GM23338 (cell line): ENCODE measurements around the gene LRP1B. TPM values are rescaled to one million over a fixed set of nuclear protein-coding genes. Genes with fewer than 3 reads are reported as not detected.

Experiments
- ATAC-seq: fragments of 200-7000 bp; cut with Tn5 transposase; 3 replicates; pipeline ENCODE4 v1.9.1; 2020
- DNase-seq: peaks from one replicate; pipeline ENCODE4 v3.0.0-alpha.2; 2015; ENCODE audit warnings: low spot score
- H2AFZ ChIP-seq: fragments of 200-600 bp; sonication (generic); 2 replicates; pipeline ENCODE4 v1.8.0; 2016; ENCODE audit warnings: antibody characterized with exemption, mild to moderate bottlenecking, moderate library complexity
- H3F3A ChIP-seq: fragments of 200-600 bp; sonication (generic); replicated peaks from 2 replicates; pipeline ENCODE4 v1.8.0; 2017; ENCODE audit warnings: antibody characterized with exemption, mixed run types, low read depth
- H3K27ac ChIP-seq: fragments of 200-600 bp; sonication (generic); 2 replicates; pipeline ENCODE4 v1.6.1; 2016; ENCODE audit warnings: low read depth
- H3K27me3 ChIP-seq: fragments of 200-600 bp; sonication (generic); 2 replicates; pipeline ENCODE4 v1.8.0; 2016; ENCODE audit warnings: mild to moderate bottlenecking, mixed run types, moderate library complexity; ENCODE audit not compliant: insufficient read depth
- H3K36me3 ChIP-seq: fragments of 200-600 bp; sonication (generic); 2 replicates; pipeline ENCODE4 v1.8.0; 2016; ENCODE audit warnings: mild to moderate bottlenecking; ENCODE audit not compliant: insufficient read depth
- H3K4me1 ChIP-seq: fragments of 200-600 bp; sonication (generic); 2 replicates; pipeline ENCODE4 v1.8.0; 2016; ENCODE audit warnings: mild to moderate bottlenecking, moderate library complexity; ENCODE audit not compliant: insufficient read depth
- H3K4me2 ChIP-seq: fragments of 200-600 bp; sonication (generic); 2 replicates; pipeline ENCODE4 v1.7.1; 2017; ENCODE audit warnings: mixed run types
- H3K4me3 ChIP-seq: fragments of 200-600 bp; sonication (generic); 2 replicates; pipeline ENCODE4 v1.6.1; 2016; ENCODE audit warnings: mixed run types
- H3K79me2 ChIP-seq: fragments of 200-600 bp; sonication (generic); replicated peaks from 2 replicates; pipeline ENCODE4 v1.8.0; 2017; ENCODE audit warnings: mild to moderate bottlenecking; ENCODE audit not compliant: insufficient read depth
- H3K9me2 ChIP-seq: fragments of 200-600 bp; sonication (generic); 2 replicates; pipeline ENCODE4 v1.8.0; 2017; ENCODE audit not compliant: insufficient read depth
- H4K20me1 ChIP-seq: fragments of 200-600 bp; sonication (generic); replicated peaks from 2 replicates; pipeline ENCODE4 v1.8.0; 2017; ENCODE audit warnings: mild to moderate bottlenecking; ENCODE audit not compliant: insufficient read depth
- H3K27ac Mint-ChIP-seq: 2 replicates; pipeline ENCODE4 v1.8.0; 2020; ENCODE audit warnings: inconsistent platforms, mild to moderate bottlenecking, moderate library complexity, mixed read lengths
- H3K27me3 Mint-ChIP-seq: 3 replicates; pipeline ENCODE4 v1.8.0; 2022; ENCODE audit warnings: low read depth, mild to moderate bottlenecking, moderate library complexity, mixed read lengths, inconsistent platforms; ENCODE audit not compliant: insufficient read depth, poor library complexity
- H3K36me3 Mint-ChIP-seq: 3 replicates; pipeline ENCODE4 v1.8.0; 2021; ENCODE audit warnings: low read depth, mild to moderate bottlenecking, inconsistent platforms, moderate library complexity, mixed read lengths
- H3K4me1 Mint-ChIP-seq: 3 replicates; pipeline ENCODE4 v1.8.0; 2020; ENCODE audit warnings: mild to moderate bottlenecking, inconsistent platforms, mixed read lengths
- H3K4me3 Mint-ChIP-seq: 3 replicates; pipeline ENCODE4 v1.8.0; 2021; ENCODE audit warnings: moderate library complexity, mild to moderate bottlenecking, inconsistent platforms, mixed read lengths
- H3K9me3 Mint-ChIP-seq: 3 replicates; pipeline ENCODE4 v1.8.0; 2020; ENCODE audit warnings: moderate library complexity, mild to moderate bottlenecking, inconsistent platforms, mixed read lengths
- CREB1 ChIP-seq: fragments of 250-450 bp; sonication (Bioruptor Pico); IDR thresholded peaks from 2 replicates; pipeline ENCODE4 v1.5.0; 2020; ENCODE audit warnings: low read depth, mild to moderate bottlenecking, moderate library complexity
- CTCF ChIP-seq, 2 experiments: fragments of 200-600 bp in 1 of 2; sonication (generic) in 1 of 2; conservative IDR thresholded peaks; 2 replicates each; pipeline versions ENCODE4 v1.5.1 to v1.6.1; 2016 to 2017; ENCODE audit warnings: antibody characterized with exemption in 2 of 2, low read depth in 2 of 2, mild to moderate bottlenecking in 2 of 2, moderate library complexity in 1 of 2
- ETS1 ChIP-seq: IDR thresholded peaks from 2 replicates; pipeline ENCODE4 v1.6.1; 2016; ENCODE audit warnings: antibody characterized with exemption
- EZH2 ChIP-seq: fragments of 200-600 bp; sonication (generic); IDR thresholded peaks from one replicate; pipeline ENCODE4 v1.8.0; 2017; ENCODE audit warnings: antibody characterized with exemption, mild to moderate bottlenecking, low read depth; ENCODE audit not compliant: unreplicated experiment
- EZH2phosphoT487 ChIP-seq: fragments of 200-600 bp; sonication (generic); IDR thresholded peaks from one replicate; pipeline ENCODE4 v1.8.1; 2018; ENCODE audit warnings: antibody characterized with exemption; ENCODE audit not compliant: unreplicated experiment
- JUNB ChIP-seq: IDR thresholded peaks from one replicate; pipeline ENCODE4 v1.6.1; 2016; ENCODE audit warnings: antibody characterized with exemption; ENCODE audit not compliant: unreplicated experiment
- NANOG ChIP-seq: IDR thresholded peaks from 2 replicates; pipeline ENCODE4 v1.6.1; 2016; ENCODE audit warnings: antibody characterized with exemption, borderline replicate concordance
- POLR2AphosphoS5 ChIP-seq: IDR thresholded peaks from 2 replicates; pipeline ENCODE4 v1.6.1; 2016; ENCODE audit warnings: antibody characterized with exemption, low read depth
- REST ChIP-seq: IDR thresholded peaks from one replicate; pipeline ENCODE4 v1.6.1; 2018; ENCODE audit warnings: antibody characterized with exemption; ENCODE audit not compliant: unreplicated experiment
- STAT1 ChIP-seq: IDR thresholded peaks from one replicate; pipeline ENCODE4 v1.6.1; 2016; ENCODE audit warnings: antibody characterized with exemption; ENCODE audit not compliant: unreplicated experiment
- ZNF114 ChIP-seq: fragments of 250-450 bp; sonication (Bioruptor Pico); IDR thresholded peaks from 2 replicates; pipeline ENCODE4 v1.5.0; 2020; ENCODE audit warnings: mild to moderate bottlenecking, moderate library complexity
- ZNF331 ChIP-seq: fragments of 250-450 bp; sonication (Bioruptor Pico); IDR thresholded peaks from 2 replicates; pipeline ENCODE4 v1.5.0; 2020; ENCODE audit warnings: low read depth, mild to moderate bottlenecking, moderate library complexity
- ZNF462 ChIP-seq: fragments of 250-450 bp; sonication (Bioruptor Pico); IDR thresholded peaks from 2 replicates; pipeline ENCODE4 v1.5.0; 2020; ENCODE audit warnings: mild to moderate bottlenecking, moderate library complexity
- polyA plus RNA-seq: library from polyadenylated mRNA; unstranded; fragments of >200 nt; fragmentation: Nextera tagmentation; extraction: Ambion mirVana; gene quantifications from 2 replicates; pipeline ENCODE4 v1.2.1, GENCODE V29; 2016
- total RNA-seq: library from RNA; depleted of rRNA; stranded (reverse); fragments of >200 nt; shearing (Covaris generic); gene quantifications from 2 replicates; pipeline ENCODE4 v1.2.3, GENCODE V29; 2014

Gene LRP1B
- total and polyA plus RNA-seq, 2 experiments from 2014 or later: 0.15 to 0.97 TPM

- no peaks in the 10 kb centered on the region for H3K36me3 Mint-ChIP-seq
- ATAC-seq (no peak), DNase-seq (no peak)
- H3F3A ChIP-seq: no peaks in the 10 kb centered on the region
- no peaks in the 10 kb centered on the region for H3K9me2 ChIP-seq
- no peak overlapping the region for H3K27ac ChIP-seq
- H3K27me3 Mint-ChIP-seq: no peaks in the 10 kb centered on the region
- no peaks in the 10 kb centered on the region for H3K36me3 ChIP-seq
- no peaks in the 10 kb centered on the region for H3K79me2 ChIP-seq
- no peak overlapping the region for H2AFZ ChIP-seq
- H3K9me3 Mint-ChIP-seq: no peaks in the 10 kb centered on the region; the same call in 2 of the 3 replicates
- TF ChIP-seq STAT1 (no peak), ETS1 (no peak), ZNF462 (no peak), ZNF331 (CRISPR knock-in tag) (no peak), JUNB (no peak), CTCF (conservative IDR thresholded peaks at IDR 0.05; ENCODE audit: low read depth in 2 of 2) (no peak), ZNF114 (no peak), REST (no peak), CREB1 (CRISPR knock-in tag) (no peak), EZH2phosphoT487 (no peak), POLR2AphosphoS5 (no peak), NANOG (no peak), EZH2 (no peak)
- H3K4me3 Mint-ChIP-seq: no peak overlapping the region
- no peaks in the 10 kb centered on the region for H3K27me3 ChIP-seq
- H3K27ac Mint-ChIP-seq: no peak overlapping the region
- H3K4me3 ChIP-seq: no peak overlapping the region
- H3K4me1 ChIP-seq: no peaks in the 10 kb centered on the region
- H3K4me1 Mint-ChIP-seq: no peaks in the 10 kb centered on the region
- no peaks in the 10 kb centered on the region for H4K20me1 ChIP-seq
- no peak overlapping the region for H3K4me2 ChIP-seq
These were observed 1322.6 kb downstream of the LRP1B start for GRCh38 chr2:140808211-140808610.
